ENCODE data around the gene UGP2.

- TF ChIP-seq CTCF (IDR thresholded peaks at IDR 0.05): no peak
- no peak for TF ChIP-seq POLR2A (IDR thresholded peaks at IDR 0.05)
Observed at GRCh38 chr2:63856303-63856603, 14.6 kb downstream of the UGP2 start.

All from Peyer's patch (tissue), 4 donors.